Tibial nerve (tissue), 4 donors: Measurements from ENCODE around the gene FAM210B.

Source experiments
- CTCF ChIP-seq, 5 experiments: fragments of 200-600 bp in 3 of 5; fragments of 450-650 bp in 2 of 5; sonication (generic) in 3 of 5; IDR thresholded peaks; one replicate each; pipeline ENCODE4 v1.5.1; 2016 to 2019; ENCODE audit warnings: antibody characterized with exemption in 5 of 5, mild to moderate bottlenecking in 3 of 5, moderate library complexity in 2 of 5
- EP300 ChIP-seq, 2 donors: sonication (generic); formaldehyde crosslinking; IDR thresholded peaks; one replicate each; pipeline ENCODE4 v1.6.1; 2017; ENCODE audit warnings: antibody characterized with exemption in 2 of 2, mild to moderate bottlenecking in 1 of 2
- POLR2A ChIP-seq, 2 donors: fragments of 450-650 bp; IDR thresholded peaks; one replicate each; pipeline ENCODE4 v1.6.1; 2017; ENCODE audit warnings: antibody characterized with exemption in 2 of 2, mild to moderate bottlenecking in 2 of 2, moderate library complexity in 2 of 2

- TF ChIP-seq CTCF (IDR thresholded peaks at IDR 0.05): no peak
- TF ChIP-seq EP300 (IDR thresholded peaks at IDR 0.05): peak in 1 of 2 donors; percentile 49
- TF ChIP-seq POLR2A (IDR thresholded peaks at IDR 0.05): peak; percentile 55 to 61
Observed at GRCh38 chr20:56358600-56359211, at the start of gene FAM210B.
